NB4 (cell line): ENCODE data around the gene ZNF169.
"Not testable (repeated sequence)": the region's sequence is repeated elsewhere in the genome, so short reads cannot be mapped to it uniquely, and the experiment has no call there.

Source experiments
- CTCF ChIP-seq: IDR thresholded peaks from one replicate; pipeline ENCODE4 v1.5.1; 2012; ENCODE audit warnings: low read depth, low read length
- POLR2A ChIP-seq: IDR thresholded peaks from 2 replicates; pipeline ENCODE4 v1.6.1; 2011; ENCODE audit warnings: mild to moderate bottlenecking; ENCODE audit not compliant: insufficient read length; ENCODE audit errors: extremely low read depth

GRCh38 chr9:94340750-94341149 lies 81.7 kb downstream of the ZNF169 start:
- not testable (repeated sequence) for TF ChIP-seq CTCF, POLR2A
